IPS-20b (cell line): Measurements from ENCODE around the gene NCF4.
A peak's percentile ranks its signal among the peaks of the same experiment; 100 is the strongest.

Experiments
- H3K27ac ChIP-seq: one replicate; pipeline ENCODE4 v1.5.1; 2013; ENCODE audit warnings: low read length
- H3K27me3 ChIP-seq: 2 replicates; pipeline ENCODE4 v1.6.1; 2013; ENCODE audit warnings: mild to moderate bottlenecking, low read length, inconsistent platforms; ENCODE audit not compliant: insufficient read depth
- H3K36me3 ChIP-seq: 2 replicates; pipeline ENCODE4 v1.6.1; 2013; ENCODE audit warnings: low read depth, mild to moderate bottlenecking, inconsistent platforms, low read length, moderate library complexity; ENCODE audit not compliant: insufficient read depth
- H3K4me1 ChIP-seq: 2 replicates; pipeline ENCODE4 v1.6.1; 2013; ENCODE audit warnings: mild to moderate bottlenecking, control low read depth, inconsistent platforms, low read length, moderate library complexity; ENCODE audit not compliant: insufficient read depth
- H3K4me3 ChIP-seq: 2 replicates; pipeline ENCODE4 v1.5.1; 2013; ENCODE audit warnings: mild to moderate bottlenecking, low read length, inconsistent platforms
- H3K9ac ChIP-seq: 2 replicates; pipeline ENCODE4 v1.6.1; 2013; ENCODE audit warnings: low read depth, mild to moderate bottlenecking, inconsistent platforms, low read length, moderate library complexity
- H3K9me3 ChIP-seq: 2 replicates; pipeline ENCODE4 v1.6.1; 2013; ENCODE audit warnings: mild to moderate bottlenecking, low read depth, low read length, inconsistent platforms; ENCODE audit not compliant: insufficient read depth

Gene NCF4

DNA sequence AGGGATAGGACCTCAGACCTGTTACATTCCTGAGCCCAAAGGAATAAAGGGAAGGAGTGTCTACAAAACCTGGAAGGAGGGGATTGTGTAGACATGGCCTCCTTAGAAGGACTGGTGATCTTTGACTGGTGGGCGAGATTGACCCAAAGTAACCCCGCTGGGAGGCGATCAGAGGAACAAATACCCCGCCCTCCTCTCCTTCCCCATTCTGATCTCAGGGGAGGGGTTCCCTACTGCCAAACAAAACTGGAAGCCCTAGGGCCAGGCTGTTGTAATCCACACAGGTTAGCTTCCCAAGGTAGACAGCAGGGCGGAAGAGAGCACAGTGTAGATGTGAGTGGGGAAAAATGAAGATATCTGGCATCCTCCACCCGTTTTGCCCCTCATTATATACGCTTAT, 24.7 kb downstream of the NCF4 start:
- Histone ChIP-seq H3K27me3 (no peaks in the 10 kb centered on the region), H3K9ac (no peak overlapping the region), H3K27ac (no peak overlapping the region), H3K36me3 (no peaks in the 10 kb centered on the region), H3K4me1 (no peaks in the 10 kb centered on the region), H3K9me3 (0 out of 2 replicates have a peak, but pooled peaks cover 3% of the 10 kb centered on the region), H3K4me3 (no peak overlapping the region)

GRCh38 chr22:36886016-36886415, 25.2 kb downstream of the NCF4 start:
- H3K4me1 ChIP-seq, result no peaks in the 10 kb centered on the region

DNA sequence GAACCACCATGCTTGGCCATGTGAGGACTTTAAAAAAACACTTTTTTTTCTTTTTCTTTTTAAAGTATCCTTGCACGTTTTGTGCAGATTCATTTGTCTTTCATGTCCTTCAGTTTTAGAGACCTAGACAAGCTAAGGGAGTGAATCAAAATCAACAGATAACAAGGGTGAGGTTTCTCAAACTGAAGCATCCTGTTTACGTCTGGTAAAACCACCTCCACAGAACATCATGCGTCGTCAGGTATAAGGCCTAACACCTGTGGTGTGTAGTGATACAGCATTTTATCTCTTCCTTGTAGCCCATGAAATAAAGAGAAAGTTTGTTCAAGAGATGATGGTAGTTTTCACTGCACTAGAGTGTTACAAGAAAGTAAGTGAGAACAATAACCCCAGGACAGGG, 26.4 kb downstream of the NCF4 start:
- H3K36me3 ChIP-seq, result no peaks in the 10 kb centered on the region
- no peaks in the 10 kb centered on the region for H3K27me3 ChIP-seq
- H3K27ac ChIP-seq, result no peak overlapping the region
- no peaks in the 10 kb centered on the region for H3K9me3 ChIP-seq
- H3K4me1 ChIP-seq, result no peaks in the 10 kb centered on the region
- H3K4me3 ChIP-seq, result no peak overlapping the region
- no peak overlapping the region for H3K9ac ChIP-seq

More at GRCh38 chr22:36886016-36886415, 25.2 kb downstream of the NCF4 start:
- H3K9ac ChIP-seq, result no peak overlapping the region
- no peaks in the 10 kb centered on the region for H3K27me3 ChIP-seq
- H3K27ac ChIP-seq, result no peak overlapping the region
- 0 out of 2 replicates have a peak, but pooled peaks cover 2% of the 10 kb centered on the region for H3K9me3 ChIP-seq
- no peak overlapping the region for H3K4me3 ChIP-seq
- H3K36me3 ChIP-seq, result no peaks in the 10 kb centered on the region

DNA sequence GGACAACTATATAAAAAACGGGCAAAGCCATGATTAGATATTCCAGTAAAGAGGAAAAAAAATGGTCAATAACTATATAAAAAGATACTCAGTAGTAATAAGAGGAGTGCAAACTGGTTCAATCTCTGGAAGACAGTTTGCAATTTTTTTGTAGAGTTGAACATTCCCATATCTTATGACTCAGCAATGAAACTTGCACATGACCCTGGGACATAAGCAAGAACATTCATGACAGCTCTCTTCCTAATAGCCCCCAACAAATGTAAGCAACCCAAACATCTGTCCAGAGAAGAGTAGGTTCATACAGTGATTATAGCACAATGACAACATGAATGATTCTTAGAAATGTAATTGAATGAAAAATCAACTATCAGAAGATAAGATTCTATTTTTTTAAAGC, 30.8 kb downstream of the NCF4 start:
- Histone ChIP-seq H3K9ac (no peak overlapping the region), H3K4me1 (no peaks in the 10 kb centered on the region), H3K27me3 (no peaks in the 10 kb centered on the region), H3K9me3 (no peaks in the 10 kb centered on the region; the same call in 1 of the 2 replicates), H3K4me3 (no peak overlapping the region), H3K27ac (no peak overlapping the region), H3K36me3 (no peaks in the 10 kb centered on the region)

DNA sequence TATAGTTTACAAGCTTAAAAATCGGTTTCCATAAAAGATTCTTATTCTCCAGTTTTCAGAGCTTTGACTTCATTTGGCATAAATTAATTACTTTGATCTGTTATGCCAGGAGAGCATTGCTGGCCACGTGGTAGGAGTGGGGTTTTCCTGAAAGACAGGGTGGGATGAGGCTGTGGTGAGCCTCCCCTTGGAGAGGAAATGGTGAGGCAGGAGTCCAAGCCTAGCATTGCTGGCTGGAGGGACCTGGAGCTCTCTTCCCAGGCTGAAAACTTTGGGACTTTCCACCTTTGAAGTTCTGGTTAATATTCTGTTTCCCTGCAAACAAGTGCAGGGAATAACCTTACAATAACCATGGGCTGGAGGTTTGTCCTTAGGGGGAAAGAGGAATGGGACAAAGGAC, 31.5 kb downstream of the NCF4 start:
- no peaks in the 10 kb centered on the region for H3K4me1 ChIP-seq
- H3K9me3 ChIP-seq, result no peaks in the 10 kb centered on the region; the same call in 1 of the 2 replicates
- H3K36me3 ChIP-seq, result no peaks in the 10 kb centered on the region
- no peak overlapping the region for H3K4me3 ChIP-seq
- H3K9ac ChIP-seq, result no peak overlapping the region
- no peak overlapping the region for H3K27ac ChIP-seq
- no peaks in the 10 kb centered on the region for H3K27me3 ChIP-seq

DNA sequence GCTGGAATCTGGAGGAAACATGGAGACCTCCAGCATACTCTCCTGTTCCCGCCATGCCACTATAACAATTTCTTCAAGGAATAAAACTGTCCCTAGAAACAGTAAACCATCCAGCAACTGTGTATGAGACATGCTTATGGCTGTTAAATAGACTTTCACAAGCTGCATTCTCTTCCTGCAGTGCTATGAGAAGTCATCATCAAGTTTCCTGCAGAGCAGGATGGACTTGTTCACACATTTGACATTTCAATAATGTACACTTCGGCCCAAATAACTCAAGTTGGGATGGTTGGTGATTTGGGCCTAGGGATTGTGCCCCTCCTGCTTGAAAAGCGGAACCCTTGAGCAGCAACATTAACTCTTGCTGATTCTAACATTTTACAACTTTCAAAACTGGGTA, 32.5 kb downstream of the NCF4 start:
- no peak overlapping the region for H3K4me3 ChIP-seq
- no peak overlapping the region for H3K9ac ChIP-seq
- no peaks in the 10 kb centered on the region for H3K4me1 ChIP-seq
- H3K27me3 ChIP-seq, result no peaks in the 10 kb centered on the region
- no peaks in the 10 kb centered on the region; the same call in 1 of the 2 replicates for H3K9me3 ChIP-seq
- H3K36me3 ChIP-seq, result no peaks in the 10 kb centered on the region
- no peak overlapping the region for H3K27ac ChIP-seq

- H3K27ac ChIP-seq, result no peak overlapping the region
These were observed 33.5 kb downstream of the NCF4 start for GRCh38 chr22:36894266-36894665.

DNA sequence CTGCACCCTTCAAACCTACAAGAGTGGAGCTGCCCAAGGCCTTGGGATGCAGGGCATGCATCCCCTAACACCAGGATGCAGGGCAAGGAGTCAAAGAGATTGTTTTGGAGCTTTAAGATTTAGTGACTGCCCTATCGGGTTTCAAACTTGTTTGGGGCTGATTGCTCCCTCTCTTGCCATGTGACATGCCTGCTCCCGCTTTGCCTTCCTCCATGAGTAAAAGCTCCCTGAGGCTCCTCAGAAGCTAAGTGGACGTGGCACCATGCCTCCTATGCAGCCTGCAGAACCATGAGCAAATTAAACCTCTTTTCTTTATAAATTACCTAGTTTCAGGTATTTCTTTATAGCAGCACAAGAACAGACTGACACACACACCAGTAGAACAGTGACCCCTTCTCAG, 36.8 kb downstream of the NCF4 start:
- peaks cover 13% of the 10 kb centered on the region; the same call in 1 of the 2 replicates for H3K27me3 ChIP-seq
- H3K27ac ChIP-seq, result no peak overlapping the region
- H3K36me3 ChIP-seq, result no peaks in the 10 kb centered on the region
- H3K9me3 ChIP-seq, result peaks cover 5% of the 10 kb centered on the region
- peaks cover 11% of the 10 kb centered on the region for H3K4me1 ChIP-seq
- no peak overlapping the region for H3K9ac ChIP-seq
- H3K4me3 ChIP-seq, result no peak overlapping the region

More at GRCh38 chr22:36894266-36894665, 33.5 kb downstream of the NCF4 start:
- Histone ChIP-seq H3K9me3 (no peaks in the 10 kb centered on the region; the same call in 1 of the 2 replicates), H3K36me3 (no peaks in the 10 kb centered on the region), H3K27me3 (peaks cover 2% of the 10 kb centered on the region; the same call in 1 of the 2 replicates), H3K9ac (no peak overlapping the region), H3K4me1 (no peaks in the 10 kb centered on the region), H3K4me3 (no peak overlapping the region)

DNA sequence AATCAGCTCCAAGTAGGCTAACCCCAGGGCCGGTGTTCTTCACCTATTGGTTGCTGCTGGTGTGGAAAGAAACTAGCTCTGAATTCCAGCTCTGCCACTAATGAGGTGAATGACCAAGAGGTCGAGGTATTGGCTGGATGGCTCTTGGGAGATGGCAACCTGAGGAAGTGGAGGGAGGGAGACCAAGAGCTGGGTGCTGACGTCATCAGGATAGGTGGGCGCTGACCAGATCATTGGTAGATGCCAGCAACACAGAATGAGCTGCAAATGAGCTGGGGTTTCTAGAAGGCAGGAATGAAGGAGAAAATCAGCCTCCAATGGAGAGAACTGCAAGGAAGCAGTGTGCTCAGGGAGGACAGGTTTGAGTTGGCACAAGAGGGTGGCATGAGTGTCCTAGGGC, 37.9 kb downstream of the NCF4 start:
- Histone ChIP-seq H3K27me3 (peaks cover 13% of the 10 kb centered on the region; the same call in 1 of the 2 replicates), H3K4me3 (no peak overlapping the region), H3K27ac (no peak overlapping the region), H3K9ac (no peak overlapping the region), H3K4me1 (peaks cover 11% of the 10 kb centered on the region), H3K9me3 (peaks cover 5% of the 10 kb centered on the region), H3K36me3 (no peaks in the 10 kb centered on the region)

DNA sequence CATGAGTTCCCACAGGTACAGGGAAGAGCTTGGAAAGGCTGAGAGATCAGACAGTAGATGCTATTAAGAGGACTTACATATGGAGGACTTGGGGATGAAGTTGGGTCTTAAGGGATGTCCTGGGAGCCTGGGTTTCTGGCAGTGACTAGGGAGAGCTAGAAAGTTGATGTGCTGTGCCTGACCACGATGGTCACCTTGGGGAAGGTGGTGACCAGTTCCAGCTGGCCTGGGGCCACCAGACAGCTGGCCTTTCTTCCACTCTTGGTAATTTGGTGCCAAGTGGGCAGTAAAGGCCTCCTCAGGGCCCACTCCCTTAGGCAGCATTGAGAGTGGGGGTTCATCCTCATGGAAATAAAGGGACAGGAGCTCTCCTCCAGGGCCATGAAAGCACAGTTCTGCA, 38.7 kb downstream of the NCF4 start:
- Histone ChIP-seq H3K27ac (no peak overlapping the region), H3K27me3 (peaks cover 13% of the 10 kb centered on the region; the same call in 1 of the 2 replicates), H3K4me1 (peaks cover 11% of the 10 kb centered on the region), H3K9me3 (peaks cover 5% of the 10 kb centered on the region), H3K36me3 (no peaks in the 10 kb centered on the region), H3K4me3 (no peak overlapping the region), H3K9ac (no peak overlapping the region)

DNA sequence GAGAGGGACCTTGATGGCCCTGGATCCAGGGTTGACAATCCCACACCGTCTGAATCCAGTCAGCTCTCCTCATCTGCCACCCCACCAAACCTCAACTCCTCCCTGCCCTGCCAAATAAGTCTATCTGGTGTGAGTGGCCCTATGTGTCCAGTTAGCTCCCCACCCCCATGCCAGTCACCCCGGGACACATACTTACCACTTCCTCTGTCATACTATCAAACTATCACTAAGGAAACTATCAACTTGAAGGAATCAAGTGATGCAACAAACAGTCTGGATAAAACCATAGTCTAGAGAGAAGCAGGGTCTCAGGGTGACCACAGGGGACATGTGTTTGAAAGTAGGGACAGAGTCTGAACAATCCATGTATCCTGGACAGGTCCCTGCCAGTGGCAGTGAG, 39.4 kb downstream of the NCF4 start:
- H3K4me1 ChIP-seq, result peaks cover 11% of the 10 kb centered on the region
- H3K27ac ChIP-seq, result no peak overlapping the region
- H3K36me3 ChIP-seq, result no peaks in the 10 kb centered on the region
- no peak overlapping the region for H3K4me3 ChIP-seq
- peaks cover 13% of the 10 kb centered on the region; the same call in 1 of the 2 replicates for H3K27me3 ChIP-seq
- H3K9ac ChIP-seq, result peak overlapping the region; percentile 7; the same call in 1 of the 2 replicates
- H3K9me3 ChIP-seq, result peaks cover 5% of the 10 kb centered on the region

- Histone ChIP-seq H3K36me3 (no peaks in the 10 kb centered on the region), H3K27ac (no peak overlapping the region), H3K9ac (peak overlapping the region; percentile 7; the same call in 1 of the 2 replicates), H3K4me1 (peaks cover 11% of the 10 kb centered on the region), H3K4me3 (peak overlapping the region; percentile 32; the same call in 1 of the 2 replicates), H3K27me3 (peaks cover 13% of the 10 kb centered on the region; the same call in 1 of the 2 replicates), H3K9me3 (peaks cover 5% of the 10 kb centered on the region)
These were observed 40.1 kb downstream of the NCF4 start for GRCh38 chr22:36900880-36901279.
